Activated CD8-positive, alpha-beta T cell treated with anti-CD3 and anti-CD28 coated beads for 36 hours (primary cell): ENCODE measurements around the gene TOLLIP. TPM values are rescaled to one million over a fixed set of nuclear protein-coding genes. Genes with fewer than 3 reads are reported as not detected.
"Not testable (repeated sequence)": the region's sequence is repeated elsewhere in the genome, so short reads cannot be mapped to it uniquely, and the experiment has no call there.

Source experiments
- ATAC-seq: fragments of 200-7000 bp; cut with Tn5 transposase; one replicate; pipeline ENCODE4 v1.10.0; 2021; ENCODE audit warnings: mild to moderate bottlenecking, moderate library complexity
- CTCF ChIA-PET: fragments of 350-600 bp; sonication (Branson Sonifier 250); formaldehyde crosslinking; loops from one replicate; lab custom pipeline; 2021; ENCODE audit warnings: antibody characterized with exemption; lab: Charles Lee
- POLR2A ChIA-PET: fragments of 350-600 bp; sonication (Branson Sonifier 250); formaldehyde crosslinking; loops from one replicate; lab custom pipeline; 2021; ENCODE audit warnings: antibody characterized with exemption; lab: Charles Lee
- DNase-seq: peaks from one replicate; pipeline ENCODE4 v3.0.0-alpha.2; 2020
- H3K27ac Mint-ChIP-seq: one replicate; pipeline ENCODE4 v1.8.0; 2021; ENCODE audit warnings: mild to moderate bottlenecking, mixed read lengths
- H3K27me3 Mint-ChIP-seq: one replicate; pipeline ENCODE4 v1.8.0; 2021; ENCODE audit warnings: mixed read lengths
- H3K36me3 Mint-ChIP-seq: one replicate; pipeline ENCODE4 v1.8.0; 2021; ENCODE audit warnings: low read depth, mixed read lengths
- H3K4me1 Mint-ChIP-seq: one replicate; pipeline ENCODE4 v1.8.0; 2021; ENCODE audit warnings: low read depth, mixed read lengths
- H3K4me3 Mint-ChIP-seq: one replicate; pipeline ENCODE4 v1.8.0; 2021; ENCODE audit warnings: mild to moderate bottlenecking, moderate library complexity, mixed read lengths
- H3K9me3 Mint-ChIP-seq: one replicate; pipeline ENCODE4 v1.8.0; 2021; ENCODE audit warnings: mixed read lengths
- CTCF ChIP-seq: fragments of 200-600 bp; IDR thresholded peaks from one replicate; pipeline ENCODE4 v1.8.0; 2022; ENCODE audit warnings: antibody characterized with exemption, mild to moderate bottlenecking
- intact Hi-C: fragments of 100-400 bp; cut with micrococcal nuclease; formaldehyde crosslinking; loops from one replicate; pipeline ENCODE4 v1.10.0; 2022
- total RNA-seq, 2 experiments: library from RNA; stranded (reverse); gene quantifications; one replicate each; pipeline ENCODE4 v1.2.3, GENCODE V29; 2021

Gene TOLLIP
- total RNA-seq, 2 experiments from 2014 or later = 32.4 to 33.1 TPM

DNA sequence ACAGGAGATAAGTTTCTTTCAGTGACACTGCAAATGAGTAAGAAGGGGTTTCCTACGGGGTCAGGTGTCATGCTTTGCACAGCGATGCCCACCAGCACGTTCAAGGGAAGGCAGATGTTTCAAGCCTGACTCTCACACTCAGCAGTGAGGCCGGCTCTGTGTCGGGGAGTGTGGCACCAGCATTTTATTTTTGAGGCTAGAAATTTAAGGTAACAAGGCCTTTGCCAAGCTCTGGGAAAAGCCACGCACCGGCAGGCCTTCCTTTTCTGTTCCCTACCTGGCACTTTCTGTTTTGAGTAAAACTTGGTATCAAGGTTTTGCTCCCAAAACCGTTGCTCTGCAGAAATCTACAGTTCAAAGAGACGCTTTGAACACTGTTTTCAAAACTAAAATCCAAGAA, 38.0 kb downstream of the TOLLIP start:
- no peak for TF ChIP-seq CTCF

DNA sequence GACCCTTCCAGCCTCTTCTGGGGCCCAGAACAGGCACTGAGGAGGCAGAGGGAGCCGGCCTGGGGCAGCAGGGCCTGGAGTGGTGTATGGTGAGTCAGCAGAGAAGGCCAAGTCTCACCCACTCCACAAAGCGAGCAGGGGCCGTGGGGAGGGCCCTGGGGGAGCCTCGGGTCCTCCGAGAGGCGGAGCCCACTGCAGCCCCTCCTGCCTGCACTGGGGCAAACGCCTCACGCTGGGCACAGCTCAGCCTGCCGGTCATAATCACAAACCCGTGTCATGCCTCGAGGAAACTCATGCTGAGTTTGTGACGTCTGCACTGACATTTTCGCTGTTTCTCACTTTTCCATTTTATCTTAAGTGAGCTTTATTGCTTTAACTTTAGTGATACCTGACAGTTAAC, 38.4 kb downstream of the TOLLIP start:
- no peaks in the 10 kb centered on the region for H3K4me1 Mint-ChIP-seq
- no peak for ATAC-seq
- DNase-seq = no peak
- no peak overlapping the region for H3K4me3 Mint-ChIP-seq
- no peak for TF ChIP-seq CTCF
- intact Hi-C loops = no loop called here
- H3K36me3 Mint-ChIP-seq = no peaks in the 10 kb centered on the region
- no peaks in the 10 kb centered on the region for H3K27me3 Mint-ChIP-seq
- H3K9me3 Mint-ChIP-seq = no peaks in the 10 kb centered on the region
- ChIA-PET CTCF (interaction anchor here (1.1 kb wide), 1 partner anchor 245 kb away, joined by 3 read pairs; no protein-coding TSS in a partner anchor), POLR2A (interaction anchor here (0.7 kb wide), 1 partner anchor 9 kb away, joined by 3 read pairs; no protein-coding TSS in a partner anchor)
- H3K27ac Mint-ChIP-seq = no peak overlapping the region

More for the DNA sequence above, 38.0 kb downstream of the TOLLIP start:
- ATAC-seq = no peak
- CTCF ChIA-PET = no interaction called here
- DNase-seq = no peak
- POLR2A ChIA-PET = interaction anchor here (0.7 kb wide), 1 partner anchor 9 kb away, joined by 3 read pairs; no protein-coding TSS in a partner anchor
- intact Hi-C loops = no loop called here
- Mint-ChIP-seq H3K4me3 (no peak overlapping the region), H3K36me3 (no peaks in the 10 kb centered on the region), H3K4me1 (no peaks in the 10 kb centered on the region), H3K27me3 (no peaks in the 10 kb centered on the region), H3K27ac (no peak overlapping the region), H3K9me3 (no peaks in the 10 kb centered on the region)

DNA sequence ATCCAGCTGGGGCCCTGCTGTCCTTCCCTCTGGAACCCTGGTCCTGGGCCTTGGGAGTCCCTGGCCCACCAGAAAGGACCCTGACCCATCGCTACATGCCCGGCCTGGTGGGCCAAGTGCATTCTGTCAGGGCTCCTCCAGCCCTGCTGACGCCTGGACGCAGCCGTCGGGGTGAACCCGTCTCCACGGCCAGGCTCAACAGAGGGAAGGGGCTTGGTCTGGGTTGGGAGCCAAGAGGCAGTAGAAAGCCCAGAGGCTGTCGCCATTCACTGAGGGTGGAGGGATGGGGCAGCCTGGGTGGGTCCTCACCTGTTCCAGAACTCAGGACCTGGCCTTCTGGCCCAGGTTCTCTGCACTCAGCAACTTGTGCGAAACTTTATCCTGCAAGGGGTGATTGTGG, 39.0 kb downstream of the TOLLIP start:
- POLR2A ChIA-PET = no interaction called here

DNA sequence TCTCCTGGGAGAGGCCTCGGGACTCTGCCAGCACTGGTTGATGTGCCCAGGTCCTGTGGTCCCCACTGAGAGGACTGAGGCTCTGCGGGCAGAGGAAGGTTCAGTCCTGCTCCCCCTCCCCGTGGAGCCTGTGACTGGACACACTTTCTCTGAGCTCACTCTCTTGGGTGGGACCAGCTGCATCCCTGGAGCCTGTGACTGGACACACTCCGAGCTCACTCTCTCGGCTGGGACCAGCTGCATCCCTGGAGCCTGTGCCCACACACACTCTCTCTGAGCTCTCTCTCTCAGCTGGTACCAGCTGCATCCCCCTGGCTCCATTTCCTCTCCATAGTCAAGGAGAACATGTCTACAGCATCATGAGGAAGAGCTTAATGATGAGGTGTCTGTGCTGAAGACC, 39.5 kb downstream of the TOLLIP start:
- Mint-ChIP-seq H3K36me3 (peaks cover under 1% of the 10 kb centered on the region), H3K4me1 (no peaks in the 10 kb centered on the region), H3K4me3 (no peak overlapping the region), H3K27ac (no peak overlapping the region), H3K9me3 (peaks cover 5% of the 10 kb centered on the region), H3K27me3 (no peaks in the 10 kb centered on the region)
- DNase-seq (no peak), ATAC-seq (no peak)
- ChIA-PET POLR2A (interaction anchor here (0.9 kb wide), 1 partner anchor 113 kb away, joined by 3 read pairs; no protein-coding TSS in a partner anchor), CTCF (interaction anchor here (0.9 to 1.4 kb wide), 4 partner anchors 245 to 305 kb away, joined by 3 to 6 read pairs (median 4); no protein-coding TSS in a partner anchor)
- TF ChIP-seq CTCF = no peak
- intact Hi-C loops = no loop called here

More for the DNA sequence above, 39.0 kb downstream of the TOLLIP start:
- intact Hi-C loops = no loop called here
- H3K4me1 Mint-ChIP-seq = no peaks in the 10 kb centered on the region
- no peak overlapping the region for H3K4me3 Mint-ChIP-seq
- no peak for DNase-seq
- H3K9me3 Mint-ChIP-seq = peaks cover under 1% of the 10 kb centered on the region
- H3K27me3 Mint-ChIP-seq = no peaks in the 10 kb centered on the region
- no peak for TF ChIP-seq CTCF
- no peak for ATAC-seq
- no peaks in the 10 kb centered on the region for H3K36me3 Mint-ChIP-seq
- H3K27ac Mint-ChIP-seq = no peak overlapping the region
- CTCF ChIA-PET = interaction anchor here (1.1 kb wide), 1 partner anchor 246 kb away, joined by 3 read pairs; no protein-coding TSS in a partner anchor

DNA sequence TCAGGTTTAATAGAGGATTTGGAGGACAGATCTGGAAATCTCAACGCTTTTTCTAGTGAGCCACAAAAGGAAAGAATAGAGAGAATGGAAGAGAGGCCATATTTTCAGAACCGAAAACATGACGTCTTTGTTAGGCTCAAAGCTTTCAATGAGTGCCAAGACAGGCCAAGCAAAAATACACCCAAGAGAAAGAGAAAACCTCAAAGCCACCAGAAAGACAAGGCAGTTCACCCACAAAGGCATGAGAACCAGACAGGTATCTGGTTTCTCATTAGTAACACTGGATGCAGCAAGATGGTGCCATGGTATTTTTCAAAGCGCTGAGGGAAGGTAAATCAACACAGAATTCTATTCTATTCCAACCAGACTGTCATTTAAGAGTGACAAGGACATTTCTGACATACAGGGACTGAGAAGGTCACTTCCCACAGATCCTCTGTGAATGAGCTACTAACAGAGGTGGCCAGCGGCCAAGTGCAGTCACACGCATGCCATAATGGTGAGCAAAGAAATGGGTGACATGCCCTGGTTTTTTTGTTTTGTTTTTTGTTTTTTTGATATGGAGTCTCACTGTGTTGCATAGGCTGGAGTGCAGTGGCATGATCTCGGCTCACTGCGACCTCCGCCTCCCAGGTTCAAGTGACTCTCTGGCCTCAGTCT, 41.9 kb downstream of the TOLLIP start:
- Mint-ChIP-seq H3K9me3 (peaks cover 11% of the 10 kb centered on the region), H3K4me3 (no peak overlapping the region), H3K27me3 (no peaks in the 10 kb centered on the region), H3K4me1 (peaks cover 15% of the 10 kb centered on the region), H3K27ac (no peak overlapping the region), H3K36me3 (peaks cover 8% of the 10 kb centered on the region)
- intact Hi-C loops = no loop called here
- CTCF ChIA-PET = no interaction called here
- no peak for ATAC-seq
- POLR2A ChIA-PET = interaction anchor here (1.4 kb wide), 1 partner anchor 34 kb away, joined by 3 read pairs; no protein-coding TSS in a partner anchor
- TF ChIP-seq CTCF = no peak
- no peak for DNase-seq

- H3K36me3 Mint-ChIP-seq, POLR2A ChIA-PET, CTCF ChIA-PET, H3K27me3 Mint-ChIP-seq, H3K27ac Mint-ChIP-seq, H3K4me3 Mint-ChIP-seq, ATAC-seq, DNase-seq, intact Hi-C loops: not testable (repeated sequence)
- Mint-ChIP-seq H3K9me3 (peaks cover 11% of the 10 kb centered on the region), H3K4me1 (peaks cover 17% of the 10 kb centered on the region)
Observed at GRCh38 chr11:1266976-1267375, 42.5 kb downstream of the TOLLIP start.

DNA sequence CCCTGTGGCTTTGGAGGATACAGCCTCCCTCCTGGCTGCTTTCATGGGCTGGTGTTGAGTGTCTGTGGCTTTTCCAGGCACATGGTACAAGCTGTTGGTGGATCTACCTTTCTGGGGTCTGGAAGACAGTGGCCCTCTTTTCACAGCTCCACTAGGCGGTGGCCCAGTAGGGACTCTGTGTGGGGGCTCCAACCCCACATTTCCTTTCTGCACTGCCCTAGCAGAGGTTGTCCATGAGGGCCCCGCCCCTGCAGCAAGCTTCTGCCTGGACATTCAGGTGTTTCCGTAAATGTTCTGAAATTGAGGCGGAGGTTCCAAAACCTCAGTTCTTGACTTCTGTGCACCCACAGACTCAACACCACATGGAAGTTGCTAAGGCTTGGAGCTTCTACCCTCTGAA, 44.0 kb downstream of the TOLLIP start:
- H3K27ac Mint-ChIP-seq, H3K4me3 Mint-ChIP-seq, DNase-seq, ATAC-seq, POLR2A ChIA-PET, intact Hi-C loops, H3K36me3 Mint-ChIP-seq, H3K27me3 Mint-ChIP-seq: not testable (repeated sequence)
- Mint-ChIP-seq H3K4me1 (peaks cover 19% of the 10 kb centered on the region), H3K9me3 (peaks cover 11% of the 10 kb centered on the region)
- CTCF ChIA-PET = interaction anchor here (1.0 kb wide), 1 partner anchor 249 kb away, joined by 3 read pairs; no protein-coding TSS in a partner anchor
